HG03378 (cell line): ENCODE measurements around the gene COL5A2.

Experiments
- ATAC-seq: cut with Tn5 transposase; IDR thresholded peaks from one replicate; pipeline ENCODE4 v1.9.1; 2021; ENCODE audit warnings: mild to moderate bottlenecking, moderate library complexity; ENCODE audit not compliant: unreplicated experiment

The COL5A2 gene

GRCh38 chr2:189179570-189179950 lies at the start of gene COL5A2:
Gene COL5A2 (minus strand): TSS chr2:189179761. CDS start chr2:189179604, 157 bp downstream.
- ATAC-seq: no peak

DNA sequence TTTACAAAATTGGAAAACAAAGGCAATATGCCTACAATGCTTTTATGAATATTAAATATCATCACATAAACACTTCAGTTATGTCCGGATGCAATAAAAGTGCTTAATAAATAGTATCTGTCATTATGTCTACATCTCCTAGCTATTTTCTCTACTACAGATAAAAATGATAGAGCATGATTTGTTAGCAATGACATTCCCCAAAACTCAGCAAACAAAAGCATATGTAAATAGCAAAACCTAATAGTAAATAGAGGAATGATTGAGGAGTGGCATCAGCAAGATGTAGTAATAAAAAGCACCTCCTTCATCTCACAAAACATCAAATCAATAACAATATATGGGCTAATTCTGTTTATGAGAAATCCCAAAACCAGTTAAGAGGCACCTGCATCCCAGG lies 46.5 kb upstream of the COL5A2 start:
- no peak for ATAC-seq

GRCh38 chr2:189225032-189225431 lies 45.5 kb upstream of the COL5A2 start:
- no peak for ATAC-seq

GRCh38 chr2:189222468-189223105 lies 43.0 kb upstream of the COL5A2 start:
- ATAC-seq: no peak

DNA sequence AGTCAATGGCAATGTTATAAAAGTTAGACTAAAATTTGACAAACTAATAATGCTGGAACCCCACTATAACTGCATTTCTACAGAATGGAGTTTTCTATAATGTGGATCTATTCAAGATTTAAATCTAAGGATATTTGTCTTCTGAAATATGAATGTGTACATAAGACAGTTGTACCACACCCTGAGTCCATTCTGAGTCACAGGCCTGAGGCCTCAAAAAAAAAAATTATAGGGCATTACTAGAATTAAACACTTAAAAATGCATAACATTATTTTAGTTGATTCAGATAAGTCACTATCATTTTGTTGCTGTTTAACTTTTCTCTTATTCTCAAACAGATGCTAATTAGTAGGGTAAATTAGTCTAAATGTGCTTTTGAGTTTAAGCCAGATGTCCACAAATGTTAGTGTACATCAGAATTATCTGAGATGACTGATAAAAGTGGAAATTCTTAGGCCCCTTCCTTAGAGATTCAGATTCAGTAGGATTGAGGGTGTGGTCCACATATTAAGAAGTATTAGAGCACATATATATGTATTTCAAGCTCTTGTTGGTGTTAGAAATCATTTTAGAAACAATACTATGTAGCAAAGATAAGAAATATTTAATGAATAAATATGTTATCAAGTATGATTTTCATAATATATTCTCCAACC lies 42.4 kb upstream of the COL5A2 start:
- no peak for ATAC-seq

- no peak for ATAC-seq
Measured at GRCh38 chr2:189218236-189218635, 38.7 kb upstream of the COL5A2 start.

DNA sequence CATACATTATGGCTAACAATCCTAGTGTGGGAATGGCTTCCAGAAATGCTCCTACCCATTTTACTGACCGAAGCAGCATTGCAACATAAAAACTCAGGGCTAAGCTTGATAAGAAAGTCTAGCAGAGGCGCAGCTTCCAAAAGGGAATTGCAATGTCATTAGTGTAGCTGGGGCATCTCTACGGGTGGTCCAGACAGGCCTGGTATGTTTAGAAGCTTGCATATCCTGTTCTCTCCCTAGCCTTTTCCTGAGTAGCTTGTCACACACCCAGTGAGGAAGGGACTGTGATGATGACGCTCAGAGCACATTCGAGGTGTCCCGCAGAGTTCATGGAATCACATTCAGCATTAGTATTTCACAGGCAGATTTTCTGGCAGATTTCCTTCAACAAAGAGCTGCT lies 38.0 kb upstream of the COL5A2 start:
- ATAC-seq: no peak

GRCh38 chr2:189217051-189217450 lies 37.5 kb upstream of the COL5A2 start:
- no peak for ATAC-seq

GRCh38 chr2:189214484-189214883 lies 34.9 kb upstream of the COL5A2 start:
- ATAC-seq: no peak

GRCh38 chr2:189213250-189213649 lies 33.7 kb upstream of the COL5A2 start:
- ATAC-seq: no peak

GRCh38 chr2:189210250-189211087 lies 30.9 kb upstream of the COL5A2 start:
- ATAC-seq: no peak

GRCh38 chr2:189208254-189208653 lies 28.7 kb upstream of the COL5A2 start:
- ATAC-seq: no peak

- no peak for ATAC-seq
Measured at GRCh38 chr2:189204322-189204941, 24.9 kb upstream of the COL5A2 start.

GRCh38 chr2:189203177-189203799 lies 23.7 kb upstream of the COL5A2 start:
- ATAC-seq: no peak

GRCh38 chr2:189199797-189200196 lies 20.2 kb upstream of the COL5A2 start:
- no peak for ATAC-seq

DNA sequence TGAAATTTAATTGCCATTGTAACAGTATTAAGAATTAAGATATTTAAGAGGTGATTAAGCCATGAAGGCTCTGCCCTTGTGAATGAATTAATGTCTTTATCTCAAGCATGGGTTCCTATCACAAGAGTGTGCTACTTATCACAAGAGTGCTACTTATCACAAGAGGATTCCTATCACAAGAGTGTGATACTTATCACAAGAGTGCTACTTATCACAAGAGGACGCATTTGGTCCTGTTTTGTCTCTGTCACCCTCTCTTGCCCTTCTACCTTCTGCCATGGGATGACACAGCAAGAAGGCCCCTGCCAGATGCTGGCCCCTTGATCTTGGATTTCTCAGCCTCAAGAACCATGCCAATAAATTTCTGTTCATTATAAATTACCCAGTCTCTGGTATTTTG lies 13.2 kb upstream of the COL5A2 start:
- no peak for ATAC-seq

DNA sequence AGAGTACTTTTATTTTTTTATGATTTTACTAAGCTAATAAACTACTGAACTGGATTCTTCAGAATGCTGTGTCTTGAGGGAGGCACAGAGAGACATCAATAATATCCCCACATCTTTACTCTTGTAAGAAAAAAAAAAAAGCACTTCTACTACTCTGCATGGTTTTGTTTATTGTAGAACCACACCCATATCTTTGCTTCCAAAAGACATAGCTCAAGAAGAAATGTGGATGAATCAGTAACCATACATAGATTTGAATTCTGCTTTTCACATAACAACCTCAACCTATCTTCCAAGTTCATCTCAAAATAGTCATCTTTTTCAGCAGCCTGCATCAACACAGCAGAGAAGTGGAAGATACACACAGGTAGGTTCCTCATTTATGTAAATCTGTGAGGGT lies 12.2 kb upstream of the COL5A2 start:
- no peak for ATAC-seq

GRCh38 chr2:189190685-189191084 lies 11.1 kb upstream of the COL5A2 start:
- no peak for ATAC-seq

DNA sequence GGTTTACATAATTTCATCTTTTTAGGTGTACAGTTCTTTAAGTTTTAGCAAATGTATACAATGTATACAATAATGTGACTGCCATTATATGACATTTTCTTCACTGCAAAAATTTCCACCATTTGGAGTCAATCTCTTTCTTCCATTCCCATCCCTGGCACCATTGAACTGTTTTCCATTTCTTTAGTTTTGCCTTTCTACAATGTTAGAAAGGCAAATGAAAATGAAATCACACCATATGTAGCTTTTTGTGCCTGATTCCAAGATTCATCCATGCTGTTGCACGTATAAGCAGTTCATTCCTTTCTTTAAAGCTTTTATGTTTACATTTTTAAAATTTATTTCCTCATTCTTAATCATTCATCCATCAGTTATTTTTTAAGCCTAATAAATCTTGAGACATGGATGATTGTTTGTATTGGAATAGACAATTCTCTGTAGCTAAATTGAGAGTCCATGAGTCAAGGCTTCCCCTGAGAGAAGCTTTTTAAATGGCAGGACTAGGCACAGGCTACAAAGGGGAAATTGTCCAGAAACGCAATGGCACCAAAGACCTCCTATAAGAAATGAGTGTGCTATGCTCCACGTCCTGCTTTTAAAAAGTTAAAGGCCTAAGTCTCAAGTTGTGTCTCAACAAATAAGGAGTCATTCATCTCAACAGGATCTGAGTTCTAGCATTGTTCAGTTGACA lies 8.7 kb upstream of the COL5A2 start:
- ATAC-seq: no peak

- ATAC-seq: no peak
Measured at GRCh38 chr2:189183170-189183569, 3.6 kb upstream of the COL5A2 start.
